Colonic mucosa (tissue), 4 donors: Measurements from ENCODE around the gene EFTUD2. TPM values are rescaled to one million over a fixed set of nuclear protein-coding genes. Genes with fewer than 3 reads are reported as not detected.

ENCODE experiments used
- DNase-seq: peaks from one replicate; pipeline ENCODE4 v3.0.0-alpha.2; 2020
- H3K27ac ChIP-seq: fragments of 200-600 bp; one replicate; pipeline ENCODE4 v1.8.0; 2021
- H3K27me3 ChIP-seq: fragments of 200-600 bp; one replicate; pipeline ENCODE4 v1.8.0; 2021
- H3K36me3 ChIP-seq: fragments of 200-600 bp; one replicate; pipeline ENCODE4 v1.8.0; 2021
- H3K4me1 ChIP-seq: fragments of 200-600 bp; one replicate; pipeline ENCODE4 v1.8.0; 2021; ENCODE audit warnings: mild to moderate bottlenecking
- H3K4me3 ChIP-seq: fragments of 200-600 bp; one replicate; pipeline ENCODE4 v1.8.0; 2021
- H3K9ac ChIP-seq, 2 donors: one replicate each; pipeline ENCODE4 v1.7.0; 2013; ENCODE audit warnings: control low read depth in 2 of 2, low read depth in 2 of 2, low read length in 2 of 2
- H3K9me3 ChIP-seq: fragments of 200-600 bp; one replicate; pipeline ENCODE4 v1.8.0; 2021
- intact Hi-C: fragments of 100-400 bp; cut with DNase I; formaldehyde crosslinking; loops from one replicate; pipeline ENCODE4 v1.14.1; 2022
- total RNA-seq, 2 donors: library from RNA; stranded (reverse); fragmentation: NEBNext Ultra II Directional in 1 of 2; extraction: Animal tissue kit (Norgen Biotek cat#: 25700) in 1 of 2; gene quantifications; one replicate each; pipeline ENCODE4 v1.2.1, GENCODE V29; 2021
- TF ChIP-seq, protein P1 (sequence below): fragments of 200-600 bp; IDR thresholded peaks from one replicate; pipeline ENCODE4 v1.8.0; 2022; ENCODE audit warnings: antibody characterized with exemption, mild to moderate bottlenecking
- donor health status: healthy.
- donor health status: DM: no; HTN: no; CAD: no.
- donor health status: DM: no; HTN: no; CAD: no.

The EFTUD2 gene
- total RNA-seq, 2 donors from 2014 or later: 74.8 to 109 TPM

DNA sequence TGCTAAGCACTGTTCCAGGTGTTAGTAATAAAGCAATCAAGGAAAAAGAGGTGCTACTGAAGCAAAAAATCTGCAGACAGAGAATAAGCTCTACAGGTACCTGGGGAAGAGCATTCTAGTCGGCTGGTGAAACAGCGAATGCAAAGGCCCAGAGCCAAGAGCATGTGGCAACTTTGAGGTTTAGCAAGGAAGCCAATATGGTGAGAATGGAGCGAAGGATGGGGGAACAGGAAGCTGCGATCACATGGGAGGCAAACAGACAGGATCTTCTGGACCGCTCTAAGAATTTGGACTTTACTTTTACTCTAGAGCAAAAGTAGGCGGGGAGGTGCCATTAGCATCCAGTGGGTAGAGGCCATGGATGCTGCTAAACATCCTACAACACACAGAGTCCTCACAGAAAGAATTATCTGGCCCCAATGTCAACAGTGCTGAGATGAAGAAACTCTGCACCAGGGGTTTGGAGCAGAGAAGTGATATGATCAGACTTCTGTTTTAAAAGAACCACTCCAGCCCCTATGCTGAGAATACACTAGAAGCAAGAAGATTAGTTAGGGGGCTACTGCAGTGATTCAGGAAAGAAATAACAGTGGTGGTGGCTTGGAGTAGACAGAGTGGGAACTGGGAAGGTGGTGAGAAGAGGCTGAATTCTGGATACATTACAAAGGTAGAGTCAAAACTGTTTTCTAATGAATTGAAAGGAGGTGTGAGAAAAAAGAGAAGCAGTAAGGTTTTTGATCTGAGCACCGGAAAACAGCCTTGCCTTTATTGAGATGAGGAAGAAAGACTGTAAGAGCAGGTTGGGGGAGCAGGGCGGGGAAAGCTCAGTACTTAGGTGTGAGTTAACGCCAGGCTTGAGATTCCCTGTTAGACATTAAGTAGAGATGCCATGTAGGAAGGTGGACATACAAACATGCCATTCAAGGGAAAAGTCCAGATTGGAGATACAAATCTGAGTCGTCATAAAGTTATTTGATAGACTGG is 11.0 kb downstream of the EFTUD2 start:
- intact Hi-C loops: no loop called here
- no peaks in the 10 kb centered on the region for H3K9me3 ChIP-seq
- H3K27ac ChIP-seq: no peak overlapping the region
- TF ChIP-seq, protein P1, sequence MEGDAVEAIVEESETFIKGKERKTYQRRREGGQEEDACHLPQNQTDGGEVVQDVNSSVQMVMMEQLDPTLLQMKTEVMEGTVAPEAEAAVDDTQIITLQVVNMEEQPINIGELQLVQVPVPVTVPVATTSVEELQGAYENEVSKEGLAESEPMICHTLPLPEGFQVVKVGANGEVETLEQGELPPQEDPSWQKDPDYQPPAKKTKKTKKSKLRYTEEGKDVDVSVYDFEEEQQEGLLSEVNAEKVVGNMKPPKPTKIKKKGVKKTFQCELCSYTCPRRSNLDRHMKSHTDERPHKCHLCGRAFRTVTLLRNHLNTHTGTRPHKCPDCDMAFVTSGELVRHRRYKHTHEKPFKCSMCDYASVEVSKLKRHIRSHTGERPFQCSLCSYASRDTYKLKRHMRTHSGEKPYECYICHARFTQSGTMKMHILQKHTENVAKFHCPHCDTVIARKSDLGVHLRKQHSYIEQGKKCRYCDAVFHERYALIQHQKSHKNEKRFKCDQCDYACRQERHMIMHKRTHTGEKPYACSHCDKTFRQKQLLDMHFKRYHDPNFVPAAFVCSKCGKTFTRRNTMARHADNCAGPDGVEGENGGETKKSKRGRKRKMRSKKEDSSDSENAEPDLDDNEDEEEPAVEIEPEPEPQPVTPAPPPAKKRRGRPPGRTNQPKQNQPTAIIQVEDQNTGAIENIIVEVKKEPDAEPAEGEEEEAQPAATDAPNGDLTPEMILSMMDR: no peak
- no peak overlapping the region for H3K9ac ChIP-seq
- no peak for DNase-seq
- no peak overlapping the region for H3K4me3 ChIP-seq
- H3K27me3 ChIP-seq: no peaks in the 10 kb centered on the region
- H3K36me3 ChIP-seq: peaks cover 14% of the 10 kb centered on the region
- H3K4me1 ChIP-seq: no peaks in the 10 kb centered on the region

GRCh38 chr17:44887016-44887415 is 12.2 kb downstream of the EFTUD2 start:
- H3K27me3 ChIP-seq: no peaks in the 10 kb centered on the region
- H3K4me3 ChIP-seq: no peak overlapping the region
- TF ChIP-seq, protein P1: no peak
- no peaks in the 10 kb centered on the region for H3K9me3 ChIP-seq
- no peaks in the 10 kb centered on the region for H3K4me1 ChIP-seq
- H3K36me3 ChIP-seq: peaks cover 24% of the 10 kb centered on the region
- intact Hi-C loops: no loop called here
- H3K9ac ChIP-seq: no peak overlapping the region
- H3K27ac ChIP-seq: no peak overlapping the region
- DNase-seq: no peak

DNA sequence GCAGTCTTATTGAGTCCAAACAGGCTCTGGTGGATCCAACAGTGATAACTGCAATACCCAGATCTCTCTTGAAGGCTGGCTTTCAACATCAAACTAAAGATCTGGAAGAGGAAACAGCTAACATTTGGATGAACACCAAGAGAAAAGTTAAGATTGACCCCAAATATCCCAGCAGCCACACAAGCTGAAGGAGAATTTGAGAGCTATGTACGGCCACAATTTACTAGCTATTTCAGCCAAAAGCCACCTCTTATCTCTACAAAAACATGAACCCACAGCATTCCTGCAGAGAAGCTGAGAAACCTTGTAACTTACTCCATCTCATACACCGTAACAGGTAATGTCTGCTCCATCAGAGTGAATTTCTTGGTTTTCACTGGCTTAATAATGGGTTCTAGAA is 14.3 kb downstream of the EFTUD2 start:
- TF ChIP-seq, protein P1: no peak
- DNase-seq: no peak
- Histone ChIP-seq H3K4me1 (no peaks in the 10 kb centered on the region), H3K36me3 (peaks cover 26% of the 10 kb centered on the region), H3K4me3 (no peak overlapping the region), H3K9me3 (no peaks in the 10 kb centered on the region), H3K9ac (no peak overlapping the region), H3K27ac (no peak overlapping the region), H3K27me3 (no peaks in the 10 kb centered on the region)
- intact Hi-C loops: loop anchor here (5.0 kb wide), 1 partner anchor 113 kb away; no protein-coding TSS in a partner anchor

GRCh38 chr17:44881145-44881544 is 18.1 kb downstream of the EFTUD2 start:
- TF ChIP-seq, protein P1: no peak
- no peak overlapping the region for H3K27ac ChIP-seq
- no peak overlapping the region for H3K4me3 ChIP-seq
- intact Hi-C loops: loop anchor here (5.0 kb wide), 1 partner anchor 109 kb away; no protein-coding TSS in a partner anchor
- peaks cover 32% of the 10 kb centered on the region for H3K36me3 ChIP-seq
- no peak overlapping the region for H3K9ac ChIP-seq
- no peaks in the 10 kb centered on the region for H3K27me3 ChIP-seq
- DNase-seq: no peak
- no peaks in the 10 kb centered on the region for H3K4me1 ChIP-seq
- H3K9me3 ChIP-seq: no peaks in the 10 kb centered on the region

GRCh38 chr17:44880062-44880461 is 19.2 kb downstream of the EFTUD2 start:
- H3K9me3 ChIP-seq: no peaks in the 10 kb centered on the region
- no peak overlapping the region for H3K27ac ChIP-seq
- H3K4me3 ChIP-seq: no peak overlapping the region
- no peak overlapping the region for H3K9ac ChIP-seq
- no peaks in the 10 kb centered on the region for H3K4me1 ChIP-seq
- no peak for DNase-seq
- no peaks in the 10 kb centered on the region for H3K27me3 ChIP-seq
- H3K36me3 ChIP-seq: peaks cover 31% of the 10 kb centered on the region
- TF ChIP-seq, protein P1: no peak
- intact Hi-C loops: loop anchor here (5.0 kb wide), 1 partner anchor 108 kb away; no protein-coding TSS in a partner anchor
